Upper lobe of right lung (tissue), 1 donor: Measurements from ENCODE around the gene AGBL1. TPM values are rescaled to one million over a fixed set of nuclear protein-coding genes. Genes with fewer than 3 reads are reported as not detected.
A peak's percentile ranks its signal among the peaks of the same experiment; 100 is the strongest.

Source experiments
- ATAC-seq: fragments of 200-7000 bp; cut with Tn5 transposase; one replicate; pipeline ENCODE4 v1.9.1; 2020; ENCODE audit warnings: mild to moderate bottlenecking, moderate library complexity
- DNase-seq: peaks from one replicate; pipeline ENCODE4 v3.0.0-alpha.2; 2020
- H3K27ac ChIP-seq: fragments of 200-600 bp; one replicate; pipeline ENCODE4 v1.8.0; 2022
- H3K27me3 ChIP-seq: fragments of 200-600 bp; one replicate; pipeline ENCODE4 v1.8.0; 2022; ENCODE audit warnings: mild to moderate bottlenecking
- H3K36me3 ChIP-seq: fragments of 200-600 bp; one replicate; pipeline ENCODE4 v1.8.0; 2022
- H3K4me1 ChIP-seq: fragments of 200-600 bp; one replicate; pipeline ENCODE4 v1.8.0; 2022
- H3K4me3 ChIP-seq: fragments of 200-600 bp; one replicate; pipeline ENCODE4 v1.8.0; 2022; ENCODE audit warnings: mild to moderate bottlenecking
- H3K9me3 ChIP-seq: fragments of 200-600 bp; one replicate; pipeline ENCODE4 v1.8.0; 2022
- CTCF ChIP-seq: fragments of 200-600 bp; IDR thresholded peaks from one replicate; pipeline ENCODE4 v1.8.0; 2022; ENCODE audit warnings: antibody characterized with exemption
- intact Hi-C: fragments of 100-400 bp; cut with DNase I; formaldehyde crosslinking; loops from one replicate; pipeline ENCODE4 v1.11.0; 2022
- total RNA-seq: library from RNA; stranded (reverse); fragmentation: NEBNext Ultra II Directional; extraction: Animal tissue kit (Norgen Biotek cat#: 25700); gene quantifications from one replicate; pipeline ENCODE4 v1.2.1, GENCODE V29; 2021
- donor health status: DM: no; HTN: yes; CAD: no; lungs with severe emphysema.

The AGBL1 gene
- total RNA-seq, 1 donor from 2014 or later, result 6.5 TPM

GRCh38 chr15:86879250-86880229 is 799.9 kb downstream of the AGBL1 start:
- intact Hi-C loops, result no loop called here
- ATAC-seq, result no peak
- no peaks in the 10 kb centered on the region for H3K36me3 ChIP-seq
- TF ChIP-seq CTCF, result no peak
- DNase-seq, result no peak
- H3K27ac ChIP-seq, result no peak overlapping the region
- H3K4me1 ChIP-seq, result no peaks in the 10 kb centered on the region
- no peaks in the 10 kb centered on the region for H3K27me3 ChIP-seq
- no peak overlapping the region for H3K4me3 ChIP-seq
- H3K9me3 ChIP-seq, result no peaks in the 10 kb centered on the region

GRCh38 chr15:86885616-86886015 is 805.9 kb downstream of the AGBL1 start:
- ATAC-seq (no peak), DNase-seq (no peak)
- intact Hi-C loops, result no loop called here
- Histone ChIP-seq H3K4me1 (no peaks in the 10 kb centered on the region), H3K4me3 (no peak overlapping the region), H3K27me3 (no peaks in the 10 kb centered on the region), H3K9me3 (no peaks in the 10 kb centered on the region), H3K27ac (no peak overlapping the region), H3K36me3 (no peaks in the 10 kb centered on the region)
- no peak for TF ChIP-seq CTCF

- H3K27me3 ChIP-seq, result no peaks in the 10 kb centered on the region
- intact Hi-C loops, result no loop called here
- peak; percentile 23 for ATAC-seq
- H3K36me3 ChIP-seq, result no peaks in the 10 kb centered on the region
- no peak overlapping the region for H3K27ac ChIP-seq
- no peak for TF ChIP-seq CTCF
- no peak for DNase-seq
- H3K4me1 ChIP-seq, result no peaks in the 10 kb centered on the region
- H3K4me3 ChIP-seq, result no peak overlapping the region
- H3K9me3 ChIP-seq, result no peaks in the 10 kb centered on the region
Observed at GRCh38 chr15:86892774-86893449, 813.2 kb downstream of the AGBL1 start.

DNA sequence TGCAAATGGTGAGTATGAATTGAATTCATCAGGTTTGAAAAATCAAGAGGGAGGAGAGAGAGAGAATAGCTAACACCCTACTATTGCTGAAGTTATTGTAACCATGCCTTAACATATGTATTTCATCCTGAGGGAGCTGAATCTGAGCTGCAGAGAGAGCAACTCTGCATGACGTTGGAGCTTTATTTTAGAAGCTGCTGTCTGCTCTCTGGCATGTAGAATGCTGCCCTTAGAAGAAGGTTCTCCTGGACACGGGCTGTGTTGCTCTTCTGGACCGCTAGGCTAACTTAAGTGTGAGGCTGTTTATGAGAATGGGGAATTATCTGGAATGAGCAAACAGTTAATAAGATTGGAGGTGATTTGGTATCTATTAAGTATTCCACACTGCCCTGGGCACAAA is 814.6 kb downstream of the AGBL1 start:
- no peaks in the 10 kb centered on the region for H3K4me1 ChIP-seq
- no peak for TF ChIP-seq CTCF
- no peak overlapping the region for H3K27ac ChIP-seq
- no peaks in the 10 kb centered on the region for H3K36me3 ChIP-seq
- H3K9me3 ChIP-seq, result no peaks in the 10 kb centered on the region
- H3K4me3 ChIP-seq, result no peak overlapping the region
- intact Hi-C loops, result no loop called here
- H3K27me3 ChIP-seq, result no peaks in the 10 kb centered on the region
- ATAC-seq (no peak), DNase-seq (no peak)

GRCh38 chr15:86903642-86904421 is 824.2 kb downstream of the AGBL1 start:
- DNase-seq (no peak), ATAC-seq (no peak)
- intact Hi-C loops, result no loop called here
- H3K36me3 ChIP-seq, result no peaks in the 10 kb centered on the region
- no peak for TF ChIP-seq CTCF
- H3K9me3 ChIP-seq, result no peaks in the 10 kb centered on the region
- no peak overlapping the region for H3K4me3 ChIP-seq
- no peak overlapping the region for H3K27ac ChIP-seq
- H3K27me3 ChIP-seq, result no peaks in the 10 kb centered on the region
- no peaks in the 10 kb centered on the region for H3K4me1 ChIP-seq
